ENCODE measurements around the gene TMEM238. TPM values are rescaled to one million over a fixed set of nuclear protein-coding genes. Genes with fewer than 3 reads are reported as not detected.

The TMEM238 gene
- total and polyA plus RNA-seq, 9 of the 15 experiments (the other 6 are each of a cell fraction or from before 2014, with no cell fraction given): 0.18 to 5.1 (median 1.3) TPM; not detected in 4

DNA sequence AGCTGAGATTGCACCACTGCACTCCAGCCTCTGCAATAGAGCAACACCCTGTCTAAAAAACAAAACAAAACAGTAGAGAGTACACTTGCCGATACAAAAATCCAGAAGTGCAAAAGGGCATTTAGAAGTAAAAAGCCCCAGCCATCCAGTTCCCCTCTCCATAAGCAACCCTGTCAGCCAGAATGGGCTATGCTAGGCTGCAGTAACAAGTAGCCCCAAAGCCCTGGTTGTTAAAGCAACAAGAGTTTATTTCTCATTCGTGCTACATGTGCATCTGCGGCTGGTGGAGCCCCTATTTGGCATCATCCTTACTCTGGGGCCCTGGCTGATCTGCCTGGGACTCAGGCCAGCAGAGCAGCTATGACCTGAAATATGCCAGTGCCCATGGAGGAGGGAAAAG, 40.4 kb upstream of the TMEM238 start:
- in situ Hi-C loops (cut with MboI): no loop called here

More for the DNA sequence above, 40.4 kb upstream of the TMEM238 start:
- no peaks in the 10 kb centered on the region for H3K36me3 ChIP-seq (ENCODE audit: control insufficient read depth, insufficient read depth, low read length)
- TF ChIP-seq, protein P1, sequence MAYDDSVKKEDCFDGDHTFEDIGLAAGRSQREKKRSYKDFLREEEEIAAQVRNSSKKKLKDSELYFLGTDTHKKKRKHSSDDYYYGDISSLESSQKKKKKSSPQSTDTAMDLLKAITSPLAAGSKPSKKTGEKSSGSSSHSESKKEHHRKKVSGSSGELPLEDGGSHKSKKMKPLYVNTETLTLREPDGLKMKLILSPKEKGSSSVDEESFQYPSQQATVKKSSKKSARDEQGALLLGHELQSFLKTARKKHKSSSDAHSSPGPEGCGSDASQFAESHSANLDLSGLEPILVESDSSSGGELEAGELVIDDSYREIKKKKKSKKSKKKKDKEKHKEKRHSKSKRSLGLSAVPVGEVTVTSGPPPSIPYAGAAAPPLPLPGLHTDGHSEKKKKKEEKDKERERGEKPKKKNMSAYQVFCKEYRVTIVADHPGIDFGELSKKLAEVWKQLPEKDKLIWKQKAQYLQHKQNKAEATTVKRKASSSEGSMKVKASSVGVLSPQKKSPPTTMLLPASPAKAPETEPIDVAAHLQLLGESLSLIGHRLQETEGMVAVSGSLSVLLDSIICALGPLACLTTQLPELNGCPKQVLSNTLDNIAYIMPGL (CRISPR knock-in tag; IDR thresholded peaks at IDR 0.05): no peak
- TF ChIP-seq ZNF12 (CRISPR knock-in tag; IDR thresholded peaks at IDR 0.05): peak; percentile 97
- TF ChIP-seq MYBL2 (IDR thresholded peaks at IDR 0.05; ENCODE audit: low read depth): no peak
- TF ChIP-seq MYBL2 (CRISPR knock-in tag; IDR thresholded peaks at IDR 0.05; ENCODE audit: borderline replicate concordance): no peak
- H3K4me3 ChIP-seq: no peak overlapping the region
- ATAC-seq (no peak), DNase-seq (ENCODE audit: extremely low read depth in 1 of 4, low spot score in 3 of 4) (no peak), FAIRE-seq (no peak)
- intact Hi-C loops (cut with micrococcal nuclease): no loop called here
- H3K4me2 ChIP-seq (ENCODE audit: insufficient read depth, low read length): no peak overlapping the region
- H4K20me1 ChIP-seq (replicated peaks; ENCODE audit: control insufficient read depth, insufficient read depth, low read length): no peaks in the 10 kb centered on the region
- no peak overlapping the region for H2AFZ ChIP-seq (ENCODE audit: low read depth, low read length)
- H3K9me3 ChIP-seq (replicated peaks; ENCODE audit: control insufficient read depth, insufficient read depth, low read depth, low read length): peaks cover 7% of the 10 kb centered on the region; the same call in 1 of the 2 replicates
- no peak overlapping the region for H3K27ac ChIP-seq (ENCODE audit: extremely low read depth, low read depth, low read length)
- peaks cover 11% of the 10 kb centered on the region in 2 experiments for H3K27me3 ChIP-seq (ENCODE audit: control insufficient read depth in 2 of 2, insufficient read depth in 2 of 2, low read length in 2 of 2)
- 10% methylated on average over 2 of the region's 3 CpGs for WGBS (ENCODE audit: insufficient coverage, low coverage, missing lambda C conversion rate)
- BruUV-seq (replicated peaks): no TSS peak
- ChIA-PET POLR2A (interaction anchor here (0.8 to 1.4 kb wide), 2 partner anchors 15 to 17 kb away, joined by 3 to 4 read pairs; partner anchors contain the start of gene UBE2S), CTCF (ENCODE audit: low intra/inter-chr PET ratio) (no interaction called here)
- H3K9ac ChIP-seq (ENCODE audit: insufficient read depth in 1 of 2, low read depth in 2 of 2, low read length in 2 of 2): no peak overlapping the region
- H3K4me1 ChIP-seq (replicated peaks in 1 of 2; ENCODE audit: control insufficient read depth in 2 of 2, insufficient read depth in 2 of 2, low read length in 2 of 2): peaks cover 0 to 2% of the 10 kb centered on the region in 2 experiments; a peak in 2 of 5 replicates
- no peaks in the 10 kb centered on the region for H3K9me1 ChIP-seq (ENCODE audit: control insufficient read depth, insufficient read depth, low read length)
- H3K79me2 ChIP-seq (ENCODE audit: control insufficient read depth, insufficient read depth, low read length): no peaks in the 10 kb centered on the region

Measured in K562 (cell line).